Duodenal mucosa (tissue), 2 donors: ENCODE measurements around the gene NCKIPSD.

Experiments used
- H3K27ac ChIP-seq: one replicate; pipeline ENCODE4 v1.7.0; 2013; ENCODE audit warnings: low read depth, low read length
- H3K27me3 ChIP-seq, 2 donors: one replicate each; pipeline ENCODE4 v1.7.0; 2013; ENCODE audit warnings: low read length in 2 of 2, control low read depth in 1 of 2; ENCODE audit not compliant: insufficient read depth in 2 of 2, control insufficient read depth in 1 of 2
- H3K36me3 ChIP-seq, 2 donors: one replicate each; pipeline ENCODE4 v1.7.0; 2013; ENCODE audit warnings: low read length in 2 of 2, control low read depth in 1 of 2; ENCODE audit not compliant: insufficient read depth in 2 of 2, control insufficient read depth in 1 of 2
- H3K4me1 ChIP-seq, 2 donors: one replicate each; pipeline ENCODE4 v1.7.0; 2013; ENCODE audit warnings: low read length in 2 of 2, control low read depth in 1 of 2; ENCODE audit not compliant: insufficient read depth in 2 of 2, control insufficient read depth in 1 of 2
- H3K4me3 ChIP-seq, 2 donors: one replicate each; pipeline ENCODE4 v1.7.0; 2013; ENCODE audit warnings: low read length in 2 of 2, low read depth in 1 of 2
- H3K9ac ChIP-seq, 2 donors: one replicate each; pipeline ENCODE4 v1.7.0; 2013; ENCODE audit warnings: low read length in 2 of 2, low read depth in 1 of 2
- H3K9me3 ChIP-seq, 2 donors: one replicate each; pipeline ENCODE4 v1.7.0; 2013; ENCODE audit warnings: low read length in 2 of 2, control low read depth in 1 of 2; ENCODE audit not compliant: control insufficient read depth in 1 of 2

NCKIPSD gene

DNA sequence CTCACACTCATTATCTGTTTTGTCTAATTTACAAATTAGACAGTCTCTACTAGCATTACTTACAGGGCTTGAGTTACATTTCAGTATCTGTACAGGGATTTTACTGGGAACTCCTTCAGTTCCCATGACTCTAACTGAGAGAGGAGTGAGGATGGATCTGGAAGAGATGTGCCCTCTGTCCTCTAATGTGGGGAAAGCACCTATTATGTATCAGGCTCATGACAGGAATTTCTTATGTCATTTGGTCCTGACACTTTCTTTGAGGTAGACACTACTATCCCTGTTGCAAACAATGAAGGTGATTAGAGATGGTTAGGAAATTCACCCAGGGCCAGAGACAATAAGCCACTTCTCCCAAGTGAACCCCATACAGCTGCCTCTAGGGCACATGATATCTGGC, 10.9 kb upstream of the NCKIPSD start:
- H3K36me3 ChIP-seq = peaks cover 29 to 67% of the 10 kb centered on the region in 2 donors
- H3K4me1 ChIP-seq = peaks cover 5 to 12% of the 10 kb centered on the region in 2 donors
- H3K9me3 ChIP-seq = no peaks in the 10 kb centered on the region
- no peak overlapping the region for H3K4me3 ChIP-seq
- H3K27me3 ChIP-seq = no peaks in the 10 kb centered on the region
- H3K9ac ChIP-seq = no peak overlapping the region
- no peak overlapping the region for H3K27ac ChIP-seq

DNA sequence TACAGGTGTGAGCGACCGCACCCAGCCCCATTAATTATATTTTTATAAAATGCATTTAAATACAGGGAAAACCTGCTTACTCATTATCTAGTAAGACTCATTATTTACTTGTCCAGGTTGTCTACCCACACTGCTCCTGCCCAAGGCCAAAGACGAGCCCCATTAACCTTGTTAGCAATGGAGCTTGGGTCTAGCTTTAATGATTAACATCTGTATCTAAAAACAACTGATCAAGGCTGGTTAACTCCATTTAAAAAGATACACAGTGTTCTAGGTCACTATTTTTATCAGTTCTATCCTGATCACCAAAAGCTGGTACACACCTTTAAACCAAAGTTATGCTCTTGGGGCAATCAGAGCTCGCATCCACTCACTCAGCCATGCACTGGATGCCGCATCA, 10.4 kb upstream of the NCKIPSD start:
- H3K9ac ChIP-seq = no peak overlapping the region
- H3K27me3 ChIP-seq = no peaks in the 10 kb centered on the region
- H3K27ac ChIP-seq = no peak overlapping the region
- peaks cover 5 to 12% of the 10 kb centered on the region in 2 donors for H3K4me1 ChIP-seq
- no peak overlapping the region for H3K4me3 ChIP-seq
- H3K36me3 ChIP-seq = peaks cover 29 to 70% of the 10 kb centered on the region in 2 donors
- no peaks in the 10 kb centered on the region for H3K9me3 ChIP-seq

DNA sequence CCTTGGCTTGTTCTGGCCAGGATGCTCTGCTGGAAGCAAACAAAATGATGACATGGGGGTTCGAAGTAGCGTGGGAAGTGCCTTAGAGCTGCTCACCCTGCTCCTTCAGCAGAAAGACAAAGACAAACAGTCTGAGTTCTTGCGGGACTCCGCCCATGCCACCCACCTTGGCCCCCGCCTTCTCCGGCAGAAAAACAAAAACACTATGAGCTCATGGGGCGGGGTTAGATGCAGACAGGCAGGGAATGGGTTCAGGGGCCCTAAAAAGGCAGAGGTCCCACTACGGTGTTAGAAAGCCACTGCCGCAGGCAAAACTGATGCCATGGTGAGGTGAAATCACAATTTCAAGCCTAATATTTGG, 9.7 kb upstream of the NCKIPSD start:
- H3K9ac ChIP-seq = no peak overlapping the region
- no peaks in the 10 kb centered on the region for H3K27me3 ChIP-seq
- H3K27ac ChIP-seq = peak overlapping the region; percentile 61
- H3K36me3 ChIP-seq = peaks cover 33 to 75% of the 10 kb centered on the region in 2 donors
- peak overlapping the region in 1 of 2 donors; percentile 37 for H3K4me3 ChIP-seq
- H3K9me3 ChIP-seq = no peaks in the 10 kb centered on the region
- H3K4me1 ChIP-seq = peaks cover 5 to 12% of the 10 kb centered on the region in 2 donors

DNA sequence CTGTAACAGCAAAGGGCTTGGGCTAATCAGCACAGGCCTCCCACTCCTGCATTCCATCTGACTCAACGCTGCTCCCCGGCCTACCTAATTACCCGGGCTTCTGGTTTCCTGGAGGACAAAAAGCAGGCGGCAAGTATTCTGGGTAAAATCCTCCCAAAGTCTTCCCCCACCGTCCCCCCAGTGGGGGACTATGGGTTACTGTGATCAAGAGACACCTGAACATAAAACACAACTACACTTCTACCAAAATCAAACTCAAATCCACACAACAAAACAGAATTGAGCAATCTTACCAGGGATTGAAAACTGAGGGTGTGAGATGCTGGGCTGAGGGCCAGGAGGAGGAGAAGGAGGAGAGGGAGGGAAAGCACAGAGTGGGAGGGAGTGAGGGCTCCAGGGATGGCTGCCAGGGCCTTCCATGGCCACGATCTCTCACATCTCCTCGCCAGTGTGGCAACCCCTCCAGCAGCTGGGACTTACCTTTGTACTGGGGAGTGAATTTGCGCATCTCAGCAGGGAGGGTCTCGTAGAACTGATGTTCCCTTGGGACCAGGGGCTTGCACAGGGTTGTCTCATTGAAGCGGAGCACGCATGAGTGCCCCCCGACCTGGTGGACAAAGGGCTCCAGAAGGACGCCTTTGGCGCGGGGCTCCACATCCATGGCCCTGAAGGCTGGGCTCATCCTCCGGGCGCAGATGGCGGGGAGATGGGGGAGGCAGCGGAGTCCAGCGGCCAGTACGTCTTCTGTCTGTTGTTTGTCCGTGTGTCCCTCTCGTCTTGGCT, 9.1 kb upstream of the NCKIPSD start:
- H3K4me1 ChIP-seq = peaks cover 5 to 12% of the 10 kb centered on the region in 2 donors

DNA sequence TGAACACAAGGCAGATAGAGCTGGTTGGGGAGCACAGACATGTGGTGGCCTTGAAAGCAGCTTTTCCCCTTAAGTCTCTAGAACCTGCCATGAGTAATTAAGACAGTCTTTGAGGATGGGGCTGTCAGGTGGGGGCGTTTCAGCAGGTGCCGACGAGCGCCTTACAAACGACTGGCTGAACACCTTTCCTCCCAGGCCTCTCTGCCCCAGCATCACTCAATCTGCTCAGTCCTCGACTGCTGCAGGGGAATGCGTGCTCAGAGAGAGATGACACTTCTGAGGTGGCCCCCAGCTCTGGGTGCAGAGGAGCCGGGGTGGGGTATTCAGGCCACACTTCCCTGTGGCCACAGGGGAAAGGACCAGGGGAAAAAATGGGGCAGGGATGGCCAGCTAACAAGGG, 8.1 kb upstream of the NCKIPSD start:
- Histone ChIP-seq H3K9ac (no peak overlapping the region), H3K9me3 (no peaks in the 10 kb centered on the region), H3K4me1 (peaks cover 5 to 12% of the 10 kb centered on the region in 2 donors), H3K36me3 (peaks cover 36 to 77% of the 10 kb centered on the region in 2 donors), H3K27me3 (no peaks in the 10 kb centered on the region), H3K4me3 (no peak overlapping the region), H3K27ac (no peak overlapping the region)

More for the DNA sequence above, 9.1 kb upstream of the NCKIPSD start:
- peak overlapping the region; percentile 61 for H3K27ac ChIP-seq
- no peaks in the 10 kb centered on the region for H3K27me3 ChIP-seq
- peaks cover 38 to 77% of the 10 kb centered on the region in 2 donors for H3K36me3 ChIP-seq
- H3K4me3 ChIP-seq = peak overlapping the region in 1 of 2 donors; percentile 37
- H3K9ac ChIP-seq = no peak overlapping the region
- H3K9me3 ChIP-seq = no peaks in the 10 kb centered on the region

DNA sequence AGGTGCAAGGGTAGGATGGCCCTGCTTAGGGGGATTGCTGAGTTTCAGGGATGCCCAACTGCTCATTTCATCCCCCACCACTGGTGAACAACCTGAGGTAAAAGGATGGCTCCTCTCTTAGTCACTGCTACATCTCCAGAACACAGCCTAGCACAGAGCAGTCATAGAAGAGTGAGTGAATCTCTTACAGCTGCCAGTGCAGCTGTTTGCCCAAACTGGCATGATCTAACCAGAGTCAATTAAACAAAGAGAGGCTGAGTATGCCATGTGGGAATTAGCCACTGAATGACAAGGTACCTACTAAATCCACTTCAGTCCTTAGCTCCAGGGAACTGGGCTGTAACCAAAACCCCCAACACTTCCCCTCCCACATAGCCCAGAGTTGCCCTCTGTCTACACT, 6.8 kb upstream of the NCKIPSD start:
- H3K27ac ChIP-seq = no peak overlapping the region
- H3K9me3 ChIP-seq = no peaks in the 10 kb centered on the region
- H3K4me3 ChIP-seq = no peak overlapping the region
- H3K27me3 ChIP-seq = no peaks in the 10 kb centered on the region
- peaks cover 5 to 12% of the 10 kb centered on the region in 2 donors for H3K4me1 ChIP-seq
- H3K9ac ChIP-seq = no peak overlapping the region
- peaks cover 47 to 81% of the 10 kb centered on the region in 2 donors for H3K36me3 ChIP-seq

DNA sequence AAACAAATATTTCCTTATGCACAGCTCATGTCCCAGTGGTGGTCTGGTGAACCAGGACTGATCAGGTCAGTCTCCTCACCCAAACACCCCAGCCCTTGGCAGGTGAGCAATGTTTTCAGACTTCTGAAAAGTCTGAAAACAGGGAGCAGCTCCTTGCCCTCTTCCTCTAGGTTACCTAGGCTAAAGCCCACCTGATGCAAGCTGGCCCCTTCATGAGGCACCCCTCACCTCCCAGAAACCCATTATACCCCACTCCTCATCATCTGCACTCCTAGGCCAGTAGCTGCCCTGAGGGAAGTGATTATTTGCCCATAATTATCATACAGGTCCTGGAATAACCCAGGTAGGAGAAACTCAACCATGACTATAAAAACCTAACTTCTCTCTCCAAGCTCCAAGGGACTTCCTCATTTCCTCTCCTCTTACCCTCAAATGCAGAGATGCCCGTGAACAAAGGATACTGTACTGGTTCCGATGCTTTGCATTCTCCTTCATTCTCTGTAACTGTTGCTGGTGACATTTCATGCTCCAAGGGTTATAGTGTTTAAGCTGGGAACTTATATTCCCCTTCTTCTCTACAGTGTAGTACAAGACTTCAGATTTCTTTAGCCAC, 5.2 kb upstream of the NCKIPSD start:
- no peak overlapping the region for H3K27ac ChIP-seq
- H3K9ac ChIP-seq = no peak overlapping the region
- H3K27me3 ChIP-seq = no peaks in the 10 kb centered on the region
- no peak overlapping the region for H3K4me3 ChIP-seq
- H3K36me3 ChIP-seq = peaks cover 51 to 82% of the 10 kb centered on the region in 2 donors
- no peaks in the 10 kb centered on the region for H3K9me3 ChIP-seq
- H3K4me1 ChIP-seq = peaks cover 11 to 14% of the 10 kb centered on the region in 2 donors

DNA sequence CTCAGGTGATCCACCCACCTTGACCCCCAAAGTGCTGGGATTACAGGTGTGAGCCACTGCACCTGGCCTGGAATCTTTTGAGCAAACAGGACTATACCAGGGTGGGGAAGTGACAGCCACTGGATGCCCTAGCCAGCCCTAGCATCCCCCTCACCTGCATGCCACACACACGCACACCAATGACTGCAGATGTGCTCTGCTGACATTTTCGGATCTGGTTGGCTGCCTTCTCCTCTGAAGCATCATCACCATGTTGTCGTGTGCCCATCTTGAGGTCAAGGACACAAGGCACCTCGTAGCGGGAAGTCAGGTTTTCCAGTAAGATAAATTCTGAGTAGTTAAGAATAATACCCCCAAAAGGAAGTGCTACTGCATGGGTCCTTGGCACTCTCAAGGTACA, 3.7 kb upstream of the NCKIPSD start:
- Histone ChIP-seq H3K9me3 (no peaks in the 10 kb centered on the region), H3K4me3 (no peak overlapping the region), H3K27me3 (no peaks in the 10 kb centered on the region), H3K27ac (no peak overlapping the region), H3K36me3 (peaks cover 44 to 71% of the 10 kb centered on the region in 2 donors), H3K9ac (no peak overlapping the region), H3K4me1 (peaks cover 11 to 18% of the 10 kb centered on the region in 2 donors)

DNA sequence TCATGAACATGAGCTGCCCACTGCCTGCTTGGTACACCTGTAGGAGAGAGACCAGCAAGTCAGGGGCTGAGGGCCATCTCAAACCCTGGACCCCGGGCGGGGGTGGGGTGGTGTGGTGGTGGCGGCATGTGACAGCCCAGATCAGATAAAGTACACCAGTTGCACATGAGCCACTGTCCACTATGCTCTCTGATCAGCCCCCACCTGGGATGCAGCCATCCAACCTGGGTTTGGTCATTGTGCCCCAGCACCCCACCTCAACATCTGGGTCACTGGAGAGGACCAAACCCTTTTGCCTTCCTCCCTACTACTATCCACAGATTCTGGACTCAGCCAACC, 3.0 kb upstream of the NCKIPSD start:
- Histone ChIP-seq H3K9me3 (no peaks in the 10 kb centered on the region), H3K4me1 (peaks cover 18 to 25% of the 10 kb centered on the region in 2 donors), H3K9ac (no peak overlapping the region), H3K36me3 (peaks cover 43 to 64% of the 10 kb centered on the region in 2 donors), H3K27me3 (no peaks in the 10 kb centered on the region), H3K4me3 (no peak overlapping the region), H3K27ac (no peak overlapping the region)

DNA sequence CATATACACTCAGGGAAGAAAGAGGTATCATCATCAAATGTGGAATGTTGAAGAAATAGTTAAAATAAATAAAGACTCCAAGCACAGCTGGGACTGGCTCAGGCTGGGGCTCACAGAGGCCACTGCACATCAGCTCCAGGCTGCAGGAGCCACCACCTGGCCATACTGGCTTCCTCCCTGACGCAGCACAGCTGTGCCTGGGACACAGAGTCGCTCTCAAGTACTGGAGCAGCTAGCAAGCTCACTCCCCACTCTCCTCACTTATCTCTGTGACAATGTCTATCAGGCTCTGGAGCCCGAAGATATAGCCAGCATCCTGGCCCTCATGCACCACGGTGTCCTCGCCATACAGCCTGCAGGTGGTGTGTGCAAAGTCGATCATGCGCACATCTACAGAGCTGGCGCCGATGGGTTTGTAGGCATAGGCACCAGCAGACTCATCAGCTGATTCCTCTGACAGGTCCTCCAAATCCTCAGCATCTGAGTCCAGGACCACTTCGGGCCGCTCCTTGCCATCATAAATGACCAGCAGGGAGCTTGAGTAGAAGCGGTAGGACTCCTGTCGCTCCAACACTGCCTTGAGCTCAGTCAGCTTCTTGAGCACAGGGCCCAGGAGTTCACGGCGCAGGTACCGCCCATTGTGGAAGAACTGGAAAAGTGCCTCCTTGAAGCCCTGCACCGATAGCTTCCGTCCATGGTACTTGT, 2.5 kb upstream of the NCKIPSD start:
- Histone ChIP-seq H3K27ac (no peak overlapping the region), H3K4me1 (peaks cover 22 to 30% of the 10 kb centered on the region in 2 donors)

More for the DNA sequence above, 2.5 kb upstream of the NCKIPSD start:
- H3K27me3 ChIP-seq = no peaks in the 10 kb centered on the region
- H3K4me3 ChIP-seq = no peak overlapping the region
- H3K36me3 ChIP-seq = peaks cover 42 to 59% of the 10 kb centered on the region in 2 donors
- H3K9me3 ChIP-seq = no peaks in the 10 kb centered on the region
- no peak overlapping the region for H3K9ac ChIP-seq
